Measurements from ENCODE around the gene ANXA2R.
"Not testable (repeated sequence)": the region's sequence is repeated elsewhere in the genome, so short reads cannot be mapped to it uniquely, and the experiment has no call there.

- not testable (repeated sequence) for TF ChIP-seq CTCF (IDR thresholded peaks at IDR 0.05); POLR2A (IDR thresholded peaks at IDR 0.05; ENCODE audit: low read depth)
Observed at GRCh38 chr5:43084468-43084867, 44.3 kb upstream of the ANXA2R start.
